Immature natural killer cell (primary cell): ENCODE results near the gene THAP6. TPM values are rescaled to one million over a fixed set of nuclear protein-coding genes. Genes with fewer than 3 reads are reported as not detected.

Source experiments
- DNase-seq, 3 donors: peaks; one replicate each; pipeline ENCODE4 v3.0.0; 2022; ENCODE audit warnings: mixed read lengths in 1 of 3
- H3K27ac Mint-ChIP-seq, 6 donors: one replicate each; pipeline ENCODE4 v1.8.0; 2020; ENCODE audit warnings: mixed read lengths in 6 of 6, mild to moderate bottlenecking in 5 of 6, inconsistent platforms in 4 of 6, moderate library complexity in 3 of 6
- H3K27me3 Mint-ChIP-seq, 3 donors: one replicate each; pipeline ENCODE4 v1.8.0; 2020 to 2021; ENCODE audit warnings: low read depth in 3 of 3, mild to moderate bottlenecking in 3 of 3, mixed read lengths in 3 of 3, moderate library complexity in 3 of 3, inconsistent platforms in 1 of 3
- H3K36me3 Mint-ChIP-seq, 3 donors: one replicate each; pipeline ENCODE4 v1.8.0; 2020; ENCODE audit warnings: mixed read lengths in 3 of 3, inconsistent platforms in 2 of 3, mild to moderate bottlenecking in 2 of 3
- H3K4me1 Mint-ChIP-seq, 2 donors: one replicate each; pipeline ENCODE4 v1.8.0; 2020; ENCODE audit warnings: inconsistent platforms in 2 of 2, mild to moderate bottlenecking in 2 of 2, mixed read lengths in 2 of 2, moderate library complexity in 1 of 2
- H3K4me3 Mint-ChIP-seq, 5 donors: one replicate each; pipeline ENCODE4 v1.8.0; 2020; ENCODE audit warnings: mild to moderate bottlenecking in 5 of 5, mixed read lengths in 5 of 5, inconsistent platforms in 3 of 5, moderate library complexity in 3 of 5
- H3K9me3 Mint-ChIP-seq, 6 donors: one replicate each; pipeline ENCODE4 v1.8.0; 2020; ENCODE audit warnings: mild to moderate bottlenecking in 6 of 6, mixed read lengths in 6 of 6, inconsistent platforms in 4 of 6, moderate library complexity in 3 of 6
- polyA plus RNA-seq, 3 donors: library from polyadenylated mRNA; unstranded; fragments of 300-500 nt; fragmentation: Illumina TruSeq; gene quantifications; one replicate each; pipeline ENCODE4 v1.2.3, GENCODE V29; 2021

The THAP6 gene
- polyA plus RNA-seq, 3 donors from 2014 or later = 4.8 to 10.3 (median 7.5) TPM

GRCh38 chr4:75565481-75565880, 51.2 kb downstream of the THAP6 start:
- no peak for DNase-seq
- Mint-ChIP-seq H3K36me3 (no peaks in the 10 kb centered on the region), H3K9me3 (no peaks in the 10 kb centered on the region), H3K4me1 (peaks cover 7 to 14% of the 10 kb centered on the region in 2 donors), H3K4me3 (peak overlapping the region in 3 of 5 donors; percentile 28 to 46 (median 39)), H3K27ac (peak overlapping the region in 5 of 6 donors; percentile 2 to 74 (median 39)), H3K27me3 (no peaks in the 10 kb centered on the region)

- no peak overlapping the region for H3K27ac Mint-ChIP-seq
- no peak overlapping the region for H3K4me3 Mint-ChIP-seq
- peaks cover 0 to 3% (median 2%) of the 10 kb centered on the region in 3 donors for H3K27me3 Mint-ChIP-seq
- no peaks in the 10 kb centered on the region for H3K36me3 Mint-ChIP-seq
- no peak for DNase-seq
- H3K9me3 Mint-ChIP-seq = no peaks in the 10 kb centered on the region
- H3K4me1 Mint-ChIP-seq = peaks cover 7 to 14% of the 10 kb centered on the region in 2 donors
Observed at GRCh38 chr4:75566911-75567310, 52.6 kb downstream of the THAP6 start.

- Mint-ChIP-seq H3K27ac (peak overlapping the region in 1 of 6 donors; percentile 16), H3K36me3 (no peaks in the 10 kb centered on the region), H3K4me3 (no peak overlapping the region)
Observed at GRCh38 chr4:75567725-75568124, 53.5 kb downstream of the THAP6 start.

More at GRCh38 chr4:75567725-75568124, 53.5 kb downstream of the THAP6 start:
- Mint-ChIP-seq H3K27me3 (peaks cover 2 to 4% (median 3%) of the 10 kb centered on the region in 3 donors), H3K9me3 (no peaks in the 10 kb centered on the region), H3K4me1 (peaks cover 7 to 14% of the 10 kb centered on the region in 2 donors)
- DNase-seq = no peak

Other genes starting within 250 kb of the THAP6 start
- gene RCHY1, start 70 bp upstream of the THAP6 start, polyA plus RNA-seq = 10 to 100 TPM; 31.8 to 39.0 (median 34.5) TPM
- not detected for gene ODAPH, start 41.6 kb downstream of the THAP6 start, polyA plus RNA-seq
- under 1 TPM in 1 of 3 donors, not detected in 2; 0.08 TPM for gene CDKL2, start 116.1 kb downstream of the THAP6 start, polyA plus RNA-seq
- 100 to 1,000 TPM in 1 of 3 donors, 10 to 100 TPM in 2; 85.3 to 121 (median 99.6) TPM for gene G3BP2, start 158.9 kb downstream of the THAP6 start, polyA plus RNA-seq
- 10 to 100 TPM; 29.0 to 46.4 (median 36.8) TPM for gene USO1, start 210.1 kb downstream of the THAP6 start, polyA plus RNA-seq